Measurements from ENCODE around the gene RPUSD4. TPM values are rescaled to one million over a fixed set of nuclear protein-coding genes. Genes with fewer than 3 reads are reported as not detected.

Gene RPUSD4
- total RNA-seq, 1 experiment from 2014 or later, result 25.1 TPM

DNA sequence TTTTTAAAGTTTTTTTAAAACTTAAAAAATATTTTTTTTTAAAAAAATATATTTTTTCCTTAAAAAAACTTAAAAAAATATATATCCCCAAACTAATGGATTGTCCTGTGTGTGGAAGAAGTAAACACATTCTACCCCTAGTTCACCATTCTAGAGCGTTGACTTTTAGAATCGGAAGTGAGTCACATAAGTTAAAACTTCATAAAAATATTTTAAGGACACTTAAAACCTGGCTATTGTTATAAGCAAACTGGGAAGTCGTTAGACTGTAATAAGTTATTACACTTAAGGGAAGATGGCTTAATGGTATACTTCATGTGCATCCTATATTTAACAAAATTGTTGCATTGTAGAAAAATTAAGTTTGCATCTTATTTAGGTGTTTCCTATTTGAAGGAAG, 21.2 kb upstream of the RPUSD4 start:
- TF ChIP-seq, protein P1, sequence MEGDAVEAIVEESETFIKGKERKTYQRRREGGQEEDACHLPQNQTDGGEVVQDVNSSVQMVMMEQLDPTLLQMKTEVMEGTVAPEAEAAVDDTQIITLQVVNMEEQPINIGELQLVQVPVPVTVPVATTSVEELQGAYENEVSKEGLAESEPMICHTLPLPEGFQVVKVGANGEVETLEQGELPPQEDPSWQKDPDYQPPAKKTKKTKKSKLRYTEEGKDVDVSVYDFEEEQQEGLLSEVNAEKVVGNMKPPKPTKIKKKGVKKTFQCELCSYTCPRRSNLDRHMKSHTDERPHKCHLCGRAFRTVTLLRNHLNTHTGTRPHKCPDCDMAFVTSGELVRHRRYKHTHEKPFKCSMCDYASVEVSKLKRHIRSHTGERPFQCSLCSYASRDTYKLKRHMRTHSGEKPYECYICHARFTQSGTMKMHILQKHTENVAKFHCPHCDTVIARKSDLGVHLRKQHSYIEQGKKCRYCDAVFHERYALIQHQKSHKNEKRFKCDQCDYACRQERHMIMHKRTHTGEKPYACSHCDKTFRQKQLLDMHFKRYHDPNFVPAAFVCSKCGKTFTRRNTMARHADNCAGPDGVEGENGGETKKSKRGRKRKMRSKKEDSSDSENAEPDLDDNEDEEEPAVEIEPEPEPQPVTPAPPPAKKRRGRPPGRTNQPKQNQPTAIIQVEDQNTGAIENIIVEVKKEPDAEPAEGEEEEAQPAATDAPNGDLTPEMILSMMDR (conservative IDR thresholded peaks at IDR 0.05), result no peak
- no peak for TF ChIP-seq EZH2 (IDR thresholded peaks at IDR 0.05; ENCODE audit: low read depth)
- no peaks in the 10 kb centered on the region for H3F3A ChIP-seq (ENCODE audit: insufficient read depth, low read depth)
- H3K9me2 ChIP-seq (ENCODE audit: insufficient read depth), result no peaks in the 10 kb centered on the region
- no peaks in the 10 kb centered on the region for H3K4me1 ChIP-seq (replicated peaks; ENCODE audit: insufficient read depth)
- H2AFZ ChIP-seq, result no peak overlapping the region
- no peaks in the 10 kb centered on the region for H4K20me1 ChIP-seq (ENCODE audit: insufficient read depth)
- H3K36me3 ChIP-seq (ENCODE audit: low read depth), result no peaks in the 10 kb centered on the region
- no peak overlapping the region for H3K27ac ChIP-seq
- no TSS peak for BruUV-seq (replicated peaks)
- ChIA-PET CTCF (no interaction called here), POLR2A (ENCODE audit: unreplicated experiment) (no interaction called here)
- H3K4me3 ChIP-seq, result no peak overlapping the region
- no peaks in the 10 kb centered on the region for H3K79me2 ChIP-seq (ENCODE audit: low read depth)
- H3K27me3 ChIP-seq (ENCODE audit: insufficient read depth, low read depth), result no peaks in the 10 kb centered on the region
- H3K4me2 ChIP-seq, result no peak overlapping the region
- intact Hi-C loops (cut with micrococcal nuclease; ENCODE audit: unreplicated experiment), result no loop called here
- no peaks in the 10 kb centered on the region for H3K9me3 ChIP-seq (ENCODE audit: insufficient read depth, low read depth)
- no peak for DNase-seq

DNA sequence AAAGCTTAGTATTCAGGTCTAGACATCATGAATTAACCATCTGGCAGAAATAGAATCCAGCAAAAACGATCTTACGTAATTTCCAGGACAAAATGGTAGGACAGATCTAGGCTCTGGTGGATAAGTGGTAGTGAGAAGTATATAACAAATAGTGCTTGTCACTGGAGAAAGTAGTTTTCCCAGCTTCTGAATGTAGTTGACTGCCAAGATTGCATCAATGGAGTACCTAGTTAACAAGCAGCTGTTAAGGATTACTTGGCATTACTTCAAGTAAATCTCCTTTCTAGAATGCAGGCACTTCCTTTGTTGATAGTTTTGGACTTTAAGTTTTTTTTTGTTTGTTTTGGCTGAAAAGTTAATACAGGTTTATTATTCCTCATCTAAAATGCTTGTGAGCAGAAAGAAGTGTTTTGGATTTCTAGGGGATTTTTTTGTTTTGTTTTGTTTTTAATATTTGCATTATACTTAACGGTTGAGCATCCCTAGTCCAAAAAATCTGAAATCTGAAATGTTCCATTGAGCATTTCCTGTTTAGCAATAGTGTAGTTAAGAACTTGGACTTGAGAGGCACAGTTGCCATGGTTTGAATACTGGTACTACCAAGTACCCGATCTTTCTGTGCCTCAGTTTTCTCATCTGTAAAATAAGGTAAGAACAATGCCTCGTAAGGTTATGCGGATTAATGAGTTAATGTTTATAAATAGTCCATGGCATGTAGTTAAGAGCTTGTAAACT, 20.4 kb upstream of the RPUSD4 start:
- Histone ChIP-seq H3K36me3 (ENCODE audit: low read depth) (no peaks in the 10 kb centered on the region), H3K79me2 (ENCODE audit: low read depth) (no peaks in the 10 kb centered on the region), H4K20me1 (ENCODE audit: insufficient read depth) (no peaks in the 10 kb centered on the region), H3K4me3 (no peak overlapping the region), H3K4me1 (replicated peaks; ENCODE audit: insufficient read depth) (no peaks in the 10 kb centered on the region), H3K27ac (no peak overlapping the region), H3K27me3 (ENCODE audit: insufficient read depth, low read depth) (no peaks in the 10 kb centered on the region), H3F3A (ENCODE audit: insufficient read depth, low read depth) (no peaks in the 10 kb centered on the region), H3K4me2 (no peak overlapping the region), H2AFZ (no peak overlapping the region), H3K9me3 (ENCODE audit: insufficient read depth, low read depth) (no peaks in the 10 kb centered on the region), H3K9me2 (ENCODE audit: insufficient read depth) (no peaks in the 10 kb centered on the region)
- no peak for DNase-seq
- BruUV-seq (replicated peaks), result no TSS peak
- no peak for TF ChIP-seq EZH2 (IDR thresholded peaks at IDR 0.05; ENCODE audit: low read depth)
- TF ChIP-seq, protein P1 (conservative IDR thresholded peaks at IDR 0.05), result no peak
- CTCF ChIA-PET, result no interaction called here
- intact Hi-C loops (cut with micrococcal nuclease; ENCODE audit: unreplicated experiment), result no loop called here
- POLR2A ChIA-PET (ENCODE audit: unreplicated experiment), result interaction anchor here (0.7 kb wide), 2 partner anchors 20 to 349 kb away, joined by 3 to 4 read pairs; partner anchors contain the start of gene FAM118B

DNA sequence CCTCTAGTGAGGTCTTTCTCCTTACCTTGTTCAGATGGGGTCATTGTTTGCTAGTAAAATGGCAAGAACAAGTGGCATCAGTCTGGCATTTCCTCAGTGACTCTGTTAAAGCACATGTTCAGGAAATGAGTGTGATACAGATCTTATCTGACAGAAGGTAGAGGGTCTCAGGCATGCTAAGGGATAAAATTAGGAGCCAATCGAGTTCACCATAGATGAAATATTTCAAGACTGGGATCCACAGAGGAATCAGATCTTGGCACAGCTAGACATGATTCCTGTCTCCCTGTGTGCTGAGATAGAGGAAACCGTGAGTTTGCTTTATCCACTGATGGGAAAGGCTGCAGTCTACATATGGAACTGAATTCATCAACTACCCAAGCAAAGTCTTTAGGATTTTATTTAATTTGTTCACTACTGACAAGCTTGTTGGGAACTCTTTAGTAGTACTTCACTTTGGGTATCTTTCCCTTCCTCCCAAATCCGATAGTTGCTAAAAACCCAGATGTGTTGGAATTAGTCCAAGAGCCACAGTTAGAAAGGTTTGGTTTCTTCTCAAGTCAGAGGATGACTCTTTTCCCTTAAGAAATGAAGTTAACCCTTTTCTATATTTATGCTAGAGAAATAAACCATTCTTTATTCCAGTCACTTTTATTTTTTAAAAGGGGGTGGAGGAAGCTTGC, 18.5 kb upstream of the RPUSD4 start:
- no peaks in the 10 kb centered on the region for H3K4me1 ChIP-seq (replicated peaks; ENCODE audit: insufficient read depth)
- POLR2A ChIA-PET (ENCODE audit: unreplicated experiment), result interaction anchor here (0.6 kb wide), 1 partner anchor 34 kb away, joined by 5 read pairs; no protein-coding TSS in a partner anchor

More for the DNA sequence above, 18.5 kb upstream of the RPUSD4 start:
- CTCF ChIA-PET, result no interaction called here
- Histone ChIP-seq H3K36me3 (ENCODE audit: low read depth) (no peaks in the 10 kb centered on the region), H3K27ac (no peak overlapping the region), H3K27me3 (ENCODE audit: insufficient read depth, low read depth) (no peaks in the 10 kb centered on the region), H3K79me2 (ENCODE audit: low read depth) (0 out of 2 replicates have a peak, but pooled peaks cover 3% of the 10 kb centered on the region), H3F3A (ENCODE audit: insufficient read depth, low read depth) (no peaks in the 10 kb centered on the region), H4K20me1 (ENCODE audit: insufficient read depth) (no peaks in the 10 kb centered on the region), H3K4me3 (no peak overlapping the region), H3K9me3 (ENCODE audit: insufficient read depth, low read depth) (no peaks in the 10 kb centered on the region), H3K4me2 (no peak overlapping the region), H2AFZ (no peak overlapping the region), H3K9me2 (ENCODE audit: insufficient read depth) (no peaks in the 10 kb centered on the region)
- TF ChIP-seq EZH2 (IDR thresholded peaks at IDR 0.05; ENCODE audit: low read depth), result no peak
- TF ChIP-seq, protein P1 (conservative IDR thresholded peaks at IDR 0.05), result no peak
- intact Hi-C loops (cut with micrococcal nuclease; ENCODE audit: unreplicated experiment), result no loop called here
- no TSS peak for BruUV-seq (replicated peaks)
- DNase-seq, result no peak

Measured in PC-9 (cell line).